PFSK-1 (cell line): Measurements from ENCODE around the gene GOLIM4.

ENCODE experiments used
- POLR2AphosphoS5 ChIP-seq: IDR thresholded peaks from 2 replicates; pipeline ENCODE4 v1.6.1; 2012; ENCODE audit warnings: low read depth, mild to moderate bottlenecking, control low read depth, low read length, moderate library complexity
- TAF1 ChIP-seq: IDR thresholded peaks from 2 replicates; pipeline ENCODE4 v1.6.1; 2012; ENCODE audit warnings: low read length, control low read depth, borderline replicate concordance; ENCODE audit not compliant: insufficient read depth

- no peak for TF ChIP-seq POLR2AphosphoS5
- TF ChIP-seq TAF1 = no peak
These were observed 27.8 kb upstream of the GOLIM4 start for GRCh38 chr3:168123201-168124176.
